ENCODE results near the gene YARS2.

The YARS2 gene

DNA sequence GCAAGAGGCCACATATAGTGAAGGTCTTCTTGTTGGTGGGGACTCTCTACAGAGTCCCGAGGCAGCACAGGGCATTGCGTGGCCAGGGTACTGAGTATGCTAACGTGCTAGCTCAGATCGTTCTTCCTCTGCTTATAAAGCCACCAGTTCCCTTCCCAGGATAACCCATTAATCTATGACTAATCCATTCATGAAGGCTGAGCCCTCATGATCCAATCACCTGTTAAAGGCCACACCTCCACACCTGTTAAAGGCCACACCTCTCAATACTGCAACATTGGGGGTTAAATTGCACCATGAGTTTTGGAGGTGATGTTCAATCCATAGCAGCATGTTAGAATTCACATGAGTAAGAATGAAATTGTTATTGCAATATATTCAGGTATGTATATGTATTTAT lies 12.8 kb upstream of the YARS2 start:
- Mint-ChIP-seq H3K9me3 (no peaks in the 10 kb centered on the region), H3K4me1 (no peaks in the 10 kb centered on the region), H3K27me3 (peaks cover 11% of the 10 kb centered on the region), H3K4me3 (no peak overlapping the region), H3K27ac (no peak overlapping the region), H3K36me3 (ENCODE audit: low read depth) (no peaks in the 10 kb centered on the region)
- DNase-seq, result no peak
- no peak for ATAC-seq

DNA sequence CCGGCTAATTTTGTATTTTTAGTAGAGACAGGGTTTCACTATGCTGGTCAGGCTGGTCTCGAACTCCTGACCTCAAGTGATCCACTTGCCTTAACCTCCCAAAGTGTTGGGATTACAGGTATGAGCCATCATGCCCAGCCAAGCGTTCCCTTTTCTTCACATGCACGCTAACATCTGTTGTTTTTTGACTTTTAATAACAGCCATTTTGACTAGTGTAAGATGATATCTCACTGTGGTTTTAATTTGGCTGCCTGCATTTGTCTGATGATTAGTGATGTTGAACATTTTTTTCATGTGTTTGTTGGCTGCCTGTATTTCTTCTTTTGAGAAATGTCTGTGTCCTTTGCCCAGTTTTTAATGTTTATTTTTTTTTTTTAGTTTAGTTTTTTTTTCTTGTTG lies 10.2 kb upstream of the YARS2 start:
- ATAC-seq (no peak), DNase-seq (no peak)
- no peaks in the 10 kb centered on the region for H3K9me3 Mint-ChIP-seq
- H3K4me3 Mint-ChIP-seq, result no peak overlapping the region
- no peaks in the 10 kb centered on the region for H3K36me3 Mint-ChIP-seq (ENCODE audit: low read depth)
- H3K4me1 Mint-ChIP-seq, result no peaks in the 10 kb centered on the region
- peaks cover 9% of the 10 kb centered on the region for H3K27me3 Mint-ChIP-seq
- no peak overlapping the region for H3K27ac Mint-ChIP-seq

DNA sequence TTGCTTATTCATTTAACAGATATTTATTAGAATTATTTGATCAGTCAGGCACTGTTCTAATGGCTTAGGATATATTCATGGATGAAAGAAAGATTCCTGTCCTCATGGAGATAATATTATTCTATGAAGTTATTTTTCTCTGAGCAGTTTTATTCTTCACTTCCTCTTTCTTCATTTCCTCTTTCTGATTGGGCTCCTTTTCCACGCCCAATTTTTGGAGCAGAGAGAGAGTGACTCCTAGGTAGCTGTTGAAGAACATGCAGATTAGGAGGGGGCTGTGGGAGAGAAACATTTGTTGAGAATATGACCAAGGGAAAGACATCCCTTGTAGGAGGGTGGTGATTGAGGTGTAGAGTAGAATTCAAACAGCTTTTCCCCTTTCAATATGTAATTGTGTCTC lies 6.0 kb upstream of the YARS2 start:
- DNase-seq (no peak), ATAC-seq (no peak)
- Mint-ChIP-seq H3K27me3 (peaks cover 2% of the 10 kb centered on the region), H3K36me3 (ENCODE audit: low read depth) (no peaks in the 10 kb centered on the region), H3K4me3 (no peak overlapping the region), H3K4me1 (no peaks in the 10 kb centered on the region), H3K27ac (no peak overlapping the region), H3K9me3 (no peaks in the 10 kb centered on the region)

DNA sequence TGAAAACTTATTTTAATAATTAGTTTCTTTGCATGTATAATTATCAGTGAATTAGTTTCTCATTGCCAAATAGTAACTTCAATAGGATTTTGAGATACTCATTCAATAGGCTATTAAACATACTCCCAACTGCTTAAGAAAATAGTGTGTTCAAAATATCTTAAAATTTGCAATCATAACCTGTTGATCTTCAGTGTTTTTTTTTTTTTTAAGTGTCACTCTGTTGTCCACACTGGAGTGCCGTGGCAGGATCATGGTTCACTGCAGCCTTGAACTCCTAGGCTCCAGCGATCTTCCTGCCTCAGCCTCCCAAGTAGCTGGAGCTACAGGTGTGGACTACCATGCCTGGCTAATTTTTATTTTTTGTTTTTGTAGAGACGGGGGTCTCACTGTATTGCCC lies 1.5 kb upstream of the YARS2 start:
- H3K27me3 Mint-ChIP-seq, result peaks cover 2% of the 10 kb centered on the region
- DNase-seq (no peak), ATAC-seq (no peak)
- H3K4me3 Mint-ChIP-seq, result no peak overlapping the region
- peaks cover 25% of the 10 kb centered on the region for H3K4me1 Mint-ChIP-seq
- peaks cover 18% of the 10 kb centered on the region for H3K36me3 Mint-ChIP-seq (ENCODE audit: low read depth)
- no peak overlapping the region for H3K27ac Mint-ChIP-seq
- no peaks in the 10 kb centered on the region for H3K9me3 Mint-ChIP-seq

DNA sequence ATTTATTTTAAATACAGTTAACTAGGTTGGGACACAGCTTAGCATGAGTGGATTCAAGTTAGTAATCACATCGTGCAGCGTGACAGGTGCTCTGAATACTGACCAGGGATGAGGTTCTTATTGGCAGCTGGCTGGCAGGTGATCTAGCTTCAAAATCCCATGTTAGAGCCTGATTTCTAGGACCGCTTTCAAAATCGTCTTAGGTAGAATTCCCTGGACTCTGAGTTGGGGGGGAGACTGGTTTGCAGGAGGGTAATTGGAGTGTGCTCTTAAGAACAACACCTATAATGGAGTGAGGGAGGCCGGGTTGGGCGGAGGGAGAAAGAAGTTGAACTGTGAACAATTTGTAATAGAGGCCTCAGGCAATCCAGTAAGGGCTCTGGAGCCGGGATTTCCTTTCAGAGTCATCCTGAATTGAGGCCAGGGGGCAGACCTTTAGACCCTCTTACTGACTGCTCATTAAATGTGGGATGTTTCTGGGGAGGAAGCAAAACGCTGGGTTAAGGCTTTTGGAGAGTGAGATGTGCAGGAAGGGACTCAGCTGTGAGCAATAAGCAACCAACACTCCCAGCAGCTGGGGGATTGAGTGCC lies 874 bp upstream of the YARS2 start:
- H3K36me3 Mint-ChIP-seq (ENCODE audit: low read depth), result peaks cover 18% of the 10 kb centered on the region
- H3K4me3 Mint-ChIP-seq, result peak overlapping the region; percentile 92
- H3K4me1 Mint-ChIP-seq, result peaks cover 25% of the 10 kb centered on the region
- no peaks in the 10 kb centered on the region for H3K9me3 Mint-ChIP-seq
- DNase-seq (no peak), ATAC-seq (no peak)
- H3K27me3 Mint-ChIP-seq, result no peaks in the 10 kb centered on the region
- peak overlapping the region; percentile 91 for H3K27ac Mint-ChIP-seq

DNA sequence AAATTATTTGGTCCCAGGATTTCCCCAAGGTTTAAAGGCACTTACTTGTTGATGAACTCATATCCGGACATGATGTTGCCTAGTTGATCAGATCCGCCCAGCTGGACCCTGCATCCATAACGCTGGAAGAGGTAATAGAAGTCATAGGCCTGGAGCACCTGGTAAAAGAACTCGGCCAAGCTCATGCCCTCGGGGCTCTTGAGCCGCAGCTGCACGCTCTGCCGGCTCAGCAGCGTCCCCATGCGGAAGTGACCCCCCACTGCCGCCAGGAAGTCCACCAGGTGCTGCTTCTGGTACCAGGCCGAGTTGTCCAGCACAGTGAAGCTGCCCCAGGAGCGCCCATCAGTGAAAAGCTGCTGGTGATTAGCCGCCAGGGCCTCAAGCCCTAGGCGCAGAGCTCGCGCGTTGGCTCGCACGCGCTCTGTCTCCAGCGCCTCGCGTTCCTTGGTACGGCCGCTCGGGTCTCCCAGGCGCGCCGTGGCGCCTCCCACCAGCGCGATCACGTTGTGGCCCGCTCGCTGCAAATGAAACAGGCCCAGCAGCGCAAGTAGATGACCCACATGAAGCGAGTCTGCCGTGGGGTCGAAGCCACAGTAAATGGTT lies 545 bp downstream of the YARS2 start:
- ATAC-seq, result peak; percentile 66

DNA sequence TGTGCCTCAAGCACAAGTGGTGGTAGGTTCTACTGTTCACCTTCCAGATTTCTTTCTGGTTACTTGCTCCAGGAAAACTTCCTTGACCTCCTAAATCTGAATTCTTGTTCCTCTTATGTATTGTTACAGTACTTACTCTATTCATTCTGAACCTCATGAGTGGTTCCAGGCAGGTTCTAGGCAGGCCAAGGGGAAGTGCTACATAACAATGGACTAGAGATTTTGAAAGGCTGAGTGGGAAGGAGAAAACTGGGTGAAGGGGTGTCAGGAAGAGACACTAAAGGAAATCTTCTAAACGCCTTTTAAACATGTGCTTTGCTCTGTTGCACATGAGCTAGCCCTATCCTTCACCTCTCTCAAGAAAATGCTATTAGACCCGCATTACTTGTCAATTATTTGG lies 1.6 kb downstream of the YARS2 start:
- peak overlapping the region; percentile 74 for H3K27ac Mint-ChIP-seq
- peaks cover 25% of the 10 kb centered on the region for H3K4me1 Mint-ChIP-seq
- DNase-seq (no peak), ATAC-seq (no peak)
- no peaks in the 10 kb centered on the region for H3K27me3 Mint-ChIP-seq
- no peaks in the 10 kb centered on the region for H3K9me3 Mint-ChIP-seq
- peaks cover 31% of the 10 kb centered on the region for H3K36me3 Mint-ChIP-seq (ENCODE audit: low read depth)
- peak overlapping the region; percentile 92 for H3K4me3 Mint-ChIP-seq

More for the DNA sequence above, 545 bp downstream of the YARS2 start:
- Mint-ChIP-seq H3K9me3 (no peaks in the 10 kb centered on the region), H3K4me1 (peaks cover 25% of the 10 kb centered on the region), H3K4me3 (peak overlapping the region; percentile 92), H3K36me3 (ENCODE audit: low read depth) (peaks cover 27% of the 10 kb centered on the region), H3K27me3 (no peaks in the 10 kb centered on the region), H3K27ac (peak overlapping the region; percentile 91)
- DNase-seq, result peak; percentile 77

DNA sequence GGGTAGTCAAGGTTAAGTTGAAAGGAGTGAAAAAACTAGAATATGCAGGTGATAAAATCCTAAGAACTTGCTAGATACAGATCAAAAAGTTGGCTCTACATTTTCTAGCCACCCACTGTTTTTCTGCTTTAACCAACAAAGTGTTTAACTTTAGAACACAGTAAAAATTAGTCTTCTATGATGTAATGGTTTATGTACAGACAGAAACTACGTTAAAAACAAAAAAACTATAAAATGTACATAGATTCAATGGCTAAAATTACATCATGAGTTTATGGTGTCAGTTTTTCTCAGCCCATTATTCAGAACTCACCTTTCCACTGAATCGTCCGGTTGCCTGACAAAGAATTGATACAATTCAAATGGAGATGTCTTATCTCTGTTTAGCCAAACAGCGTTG lies 2.1 kb downstream of the YARS2 start:
- no peak for DNase-seq
- peak overlapping the region; percentile 74 for H3K27ac Mint-ChIP-seq
- peak overlapping the region; percentile 92 for H3K4me3 Mint-ChIP-seq
- no peaks in the 10 kb centered on the region for H3K9me3 Mint-ChIP-seq
- H3K36me3 Mint-ChIP-seq (ENCODE audit: low read depth), result peaks cover 33% of the 10 kb centered on the region
- no peaks in the 10 kb centered on the region for H3K27me3 Mint-ChIP-seq
- ATAC-seq, result no peak
- H3K4me1 Mint-ChIP-seq, result peaks cover 25% of the 10 kb centered on the region

DNA sequence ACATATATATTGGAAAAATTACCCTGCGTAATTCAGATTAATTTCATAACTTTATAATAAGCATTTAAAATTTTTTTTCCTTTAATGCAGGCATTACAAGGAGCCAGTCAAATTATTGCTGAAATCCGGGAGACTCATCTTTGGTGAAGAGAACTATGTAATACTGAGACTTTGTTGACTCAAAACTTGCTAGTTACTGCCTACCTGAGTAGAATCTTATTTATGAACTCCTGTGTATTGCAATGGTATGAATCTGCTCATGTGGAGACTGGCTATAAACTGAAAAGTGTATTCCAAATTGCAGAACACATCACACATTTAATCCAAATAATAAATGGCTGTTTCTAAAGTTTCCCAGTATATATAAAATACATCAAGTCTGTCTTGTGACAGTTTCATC lies 12.4 kb downstream of the YARS2 start:
- Mint-ChIP-seq H3K27me3 (no peaks in the 10 kb centered on the region), H3K9me3 (no peaks in the 10 kb centered on the region), H3K4me3 (no peak overlapping the region), H3K27ac (no peak overlapping the region), H3K36me3 (ENCODE audit: low read depth) (peaks cover 56% of the 10 kb centered on the region), H3K4me1 (peaks cover 9% of the 10 kb centered on the region)
- ATAC-seq (no peak), DNase-seq (no peak)

DNA sequence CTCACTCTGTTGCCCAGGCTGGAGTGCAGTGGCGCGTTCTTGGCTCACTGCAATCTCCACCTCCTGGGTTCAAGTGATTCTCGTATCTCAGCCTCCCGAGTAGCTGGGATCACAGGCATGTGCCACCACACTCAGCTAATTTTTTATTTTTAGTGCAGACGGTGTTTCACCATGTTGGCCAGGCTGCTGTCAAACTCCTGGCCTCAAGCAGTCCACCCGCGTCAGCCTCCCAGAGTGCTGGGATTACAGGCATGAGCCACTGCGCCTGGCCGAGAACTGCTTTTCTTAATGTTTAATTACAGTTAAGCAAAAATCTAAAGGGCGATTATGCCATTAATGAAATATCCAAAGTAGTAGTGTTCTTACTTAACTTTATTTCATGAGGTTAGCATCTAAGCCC lies 13.6 kb downstream of the YARS2 start:
- Mint-ChIP-seq H3K36me3 (ENCODE audit: low read depth) (peaks cover 54% of the 10 kb centered on the region), H3K27me3 (no peaks in the 10 kb centered on the region)

DNA sequence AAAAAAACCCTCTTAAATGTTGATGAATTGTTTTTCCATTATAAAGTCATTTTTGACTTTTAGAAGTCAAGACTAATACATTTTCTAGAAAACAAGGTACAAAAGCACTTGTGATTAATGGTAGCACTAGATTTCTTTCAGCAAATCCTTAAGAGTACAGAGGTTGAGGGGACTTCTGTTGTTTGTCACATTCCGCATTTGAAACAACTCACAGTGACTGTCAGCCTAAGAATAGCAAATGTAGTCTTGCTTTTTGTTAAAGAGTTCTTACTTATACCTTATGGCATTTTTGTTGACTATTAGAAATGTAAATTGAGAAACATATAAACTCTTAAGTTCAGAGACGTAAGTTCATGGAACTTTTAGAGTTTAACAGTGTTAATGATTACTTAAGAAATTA lies 16.4 kb downstream of the YARS2 start:
- Mint-ChIP-seq H3K9me3 (no peaks in the 10 kb centered on the region), H3K4me1 (peaks cover 7% of the 10 kb centered on the region), H3K27me3 (no peaks in the 10 kb centered on the region), H3K4me3 (no peak overlapping the region), H3K27ac (no peak overlapping the region), H3K36me3 (ENCODE audit: low read depth) (peaks cover 39% of the 10 kb centered on the region)
- DNase-seq (no peak), ATAC-seq (no peak)

More for the DNA sequence above, 13.6 kb downstream of the YARS2 start:
- no peak overlapping the region for H3K27ac Mint-ChIP-seq
- no peak overlapping the region for H3K4me3 Mint-ChIP-seq
- ATAC-seq, result no peak
- no peaks in the 10 kb centered on the region for H3K9me3 Mint-ChIP-seq
- no peak for DNase-seq
- peaks cover 11% of the 10 kb centered on the region for H3K4me1 Mint-ChIP-seq

DNA sequence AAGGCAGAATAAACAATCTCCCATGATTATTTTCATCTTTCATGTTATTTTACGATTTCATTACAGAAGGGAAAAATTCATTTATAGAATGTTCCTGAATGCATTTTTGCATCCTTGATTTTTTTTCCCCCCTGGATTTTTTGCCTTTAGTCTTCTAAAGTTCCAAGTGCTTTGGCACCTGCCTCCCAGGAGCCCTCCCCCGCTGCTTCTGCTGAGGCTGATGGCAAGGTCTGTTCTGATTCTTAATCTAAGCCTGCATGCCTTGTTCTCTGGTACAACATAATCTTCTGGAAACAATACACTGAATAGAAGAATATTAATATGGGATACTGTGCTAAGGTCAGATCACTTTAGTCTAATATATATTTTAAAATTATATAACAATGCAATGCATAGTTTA lies 18.0 kb downstream of the YARS2 start:
- H3K27me3 Mint-ChIP-seq, result no peaks in the 10 kb centered on the region
- peaks cover 33% of the 10 kb centered on the region for H3K36me3 Mint-ChIP-seq (ENCODE audit: low read depth)
- H3K9me3 Mint-ChIP-seq, result no peaks in the 10 kb centered on the region
- peak overlapping the region; percentile 19 for H3K27ac Mint-ChIP-seq
- no peak for DNase-seq
- H3K4me3 Mint-ChIP-seq, result no peak overlapping the region
- H3K4me1 Mint-ChIP-seq, result peaks cover 7% of the 10 kb centered on the region
- ATAC-seq, result no peak

DNA sequence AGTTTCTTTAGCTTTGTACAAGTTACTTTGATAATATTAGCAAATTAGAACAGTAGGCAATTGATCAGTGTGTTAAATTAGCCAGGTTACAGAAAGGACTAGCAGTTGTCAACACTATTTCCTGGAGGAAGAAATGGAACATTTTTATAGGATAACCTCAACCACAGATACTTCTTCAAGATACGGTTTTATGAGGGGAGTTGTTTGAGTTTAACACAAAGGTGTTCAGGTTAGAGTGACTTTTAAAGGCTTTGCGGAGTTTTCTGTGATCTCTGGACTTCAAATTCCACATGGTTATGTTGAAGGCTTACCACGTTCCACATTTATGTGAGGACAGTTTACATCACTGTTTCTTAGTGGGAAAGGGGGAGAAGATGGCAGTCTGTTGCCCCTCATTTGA lies 19.3 kb downstream of the YARS2 start:
- DNase-seq (no peak), ATAC-seq (no peak)
- Mint-ChIP-seq H3K4me1 (peaks cover 7% of the 10 kb centered on the region), H3K27ac (no peak overlapping the region), H3K9me3 (no peaks in the 10 kb centered on the region), H3K36me3 (ENCODE audit: low read depth) (peaks cover 29% of the 10 kb centered on the region), H3K4me3 (no peak overlapping the region), H3K27me3 (no peaks in the 10 kb centered on the region)

DNA sequence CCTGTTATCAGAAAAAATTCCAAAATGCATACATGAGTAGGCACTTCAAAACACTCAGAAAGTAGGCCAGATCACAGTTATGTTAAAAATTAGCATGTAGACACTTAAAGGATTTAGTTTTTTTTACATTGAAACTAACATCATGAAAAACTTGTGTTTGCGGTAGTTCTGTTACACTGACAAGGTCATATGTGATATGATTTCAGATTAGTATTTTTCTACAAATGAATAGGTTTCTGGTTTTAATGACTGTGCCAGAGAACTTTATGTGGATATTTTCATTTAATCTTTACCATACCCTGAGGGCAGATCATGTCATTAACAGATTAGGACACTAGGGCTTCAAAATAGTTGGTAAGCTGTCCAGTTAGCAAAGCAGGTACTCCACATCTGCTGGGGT lies 20.7 kb downstream of the YARS2 start:
- H3K36me3 Mint-ChIP-seq (ENCODE audit: low read depth), result peaks cover 23% of the 10 kb centered on the region
- H3K4me1 Mint-ChIP-seq, result peaks cover 11% of the 10 kb centered on the region
- DNase-seq (no peak), ATAC-seq (no peak)
- H3K27ac Mint-ChIP-seq, result peak overlapping the region; percentile 42
- no peaks in the 10 kb centered on the region for H3K9me3 Mint-ChIP-seq
- no peak overlapping the region for H3K4me3 Mint-ChIP-seq
- H3K27me3 Mint-ChIP-seq, result no peaks in the 10 kb centered on the region

DNA sequence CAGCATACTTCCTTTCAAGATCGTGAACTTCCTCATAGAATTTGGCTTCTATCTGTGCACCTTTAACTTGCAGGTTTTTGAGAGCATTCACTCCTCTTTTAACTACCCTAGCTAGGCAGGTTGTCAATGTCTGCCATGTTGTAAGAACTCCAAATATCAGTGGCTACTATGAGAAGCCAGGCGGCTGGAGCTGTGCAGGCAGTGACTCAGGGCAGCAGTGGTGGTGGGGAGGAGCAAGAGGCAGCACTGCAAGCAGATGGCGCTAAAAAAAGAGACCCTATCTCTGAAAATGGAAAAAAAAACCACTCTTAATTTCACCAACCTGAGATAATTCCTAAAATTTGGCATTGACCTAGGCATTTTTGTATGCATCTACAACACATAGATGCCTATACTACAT lies 28.5 kb downstream of the YARS2 start:
- Mint-ChIP-seq H3K27me3 (no peaks in the 10 kb centered on the region), H3K36me3 (ENCODE audit: low read depth) (peaks cover 22% of the 10 kb centered on the region), H3K4me1 (peaks cover 7% of the 10 kb centered on the region), H3K9me3 (no peaks in the 10 kb centered on the region), H3K4me3 (no peak overlapping the region), H3K27ac (no peak overlapping the region)
- peak; percentile 36 for ATAC-seq
- no peak for DNase-seq

DNA sequence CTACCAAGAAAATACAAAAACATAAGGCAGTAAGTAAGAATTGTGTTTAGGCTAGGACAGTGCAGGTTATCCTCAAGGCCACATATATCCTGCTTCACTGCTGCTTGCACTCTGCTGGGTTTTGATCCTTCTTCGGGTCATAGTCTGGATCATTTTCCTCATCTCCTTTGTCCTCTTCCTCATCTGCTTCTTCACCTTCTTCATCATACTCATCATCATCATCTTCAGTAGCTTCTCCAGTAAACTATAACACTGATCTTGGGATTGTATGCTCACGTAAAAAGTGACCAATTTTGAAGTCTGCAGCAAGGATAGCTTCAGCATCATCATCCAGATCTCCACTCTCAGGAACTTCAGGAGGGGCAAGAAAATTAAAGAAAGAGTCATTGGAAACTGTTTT lies 29.4 kb downstream of the YARS2 start:
- Mint-ChIP-seq H3K9me3 (no peaks in the 10 kb centered on the region), H3K4me3 (no peak overlapping the region), H3K36me3 (ENCODE audit: low read depth) (peaks cover 25% of the 10 kb centered on the region), H3K4me1 (peaks cover 7% of the 10 kb centered on the region), H3K27ac (no peak overlapping the region), H3K27me3 (no peaks in the 10 kb centered on the region)
- ATAC-seq (no peak), DNase-seq (no peak)

All from activated naive CD8-positive, alpha-beta T cell treated with anti-CD3 and anti-CD28 coated beads, Interleukin-2, amount 50 U/mL, for 24 hours (primary cell).